Fibroblast of the aortic adventitia (primary cell): Measurements from ENCODE around the gene ART4. TPM values are rescaled to one million over a fixed set of nuclear protein-coding genes. Genes with fewer than 3 reads are reported as not detected.
A peak's percentile ranks its signal among the peaks of the same experiment; 100 is the strongest.

Experiments
- DNase-seq: peaks from one replicate; pipeline ENCODE4 v3.0.0-alpha.2; 2010; ENCODE audit warnings: low read depth
- H3K4me3 ChIP-seq: 2 replicates; pipeline ENCODE4 v1.5.1; 2011; ENCODE audit warnings: low read depth, mild to moderate bottlenecking, control low read depth, low read length, moderate library complexity
- CTCF ChIP-seq: IDR thresholded peaks from 2 replicates; pipeline ENCODE4 v1.5.1; 2011; ENCODE audit warnings: mild to moderate bottlenecking, low read length, control low read depth, inconsistent platforms; ENCODE audit not compliant: insufficient read depth
- total RNA-seq: library from RNA; depleted of rRNA; stranded (reverse); fragments of >200 nt; gene quantifications from 2 replicates; pipeline ENCODE4 v1.2.3, GENCODE V29; 2012; ENCODE audit warnings: low replicate concordance

ART4 gene
- total RNA-seq, 1 donor = 0.36 TPM

DNA sequence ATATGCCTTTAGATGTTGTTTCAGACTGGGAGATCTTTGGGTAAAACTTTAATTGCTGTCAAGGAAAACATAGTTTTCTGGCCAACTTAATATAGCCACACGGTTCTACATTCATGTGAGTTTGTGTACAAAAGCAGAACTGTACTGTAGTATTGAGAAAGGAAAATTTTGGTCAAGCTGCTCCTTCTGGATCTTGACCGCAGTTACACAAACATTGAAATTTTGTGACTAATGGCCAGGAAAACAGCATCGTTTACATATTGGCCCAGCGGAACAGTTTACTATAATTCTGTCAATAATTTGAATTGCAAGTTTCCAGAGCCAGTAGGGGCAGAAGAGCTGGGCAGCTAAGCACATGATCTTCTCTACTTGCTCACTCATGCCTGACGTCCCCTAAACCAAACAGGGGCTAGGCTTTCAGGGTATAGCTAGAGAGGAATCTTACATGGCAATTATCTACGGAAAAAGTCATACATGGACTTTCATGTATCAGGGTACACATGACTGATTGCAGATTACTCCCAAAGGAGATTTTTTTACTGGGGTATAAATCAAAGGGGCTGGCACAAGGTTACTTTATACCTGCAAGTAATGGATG lies 11.4 kb upstream of the ART4 start:
- H3K4me3 ChIP-seq = no peak overlapping the region
- DNase-seq = peak; percentile 52
- TF ChIP-seq CTCF = no peak

- DNase-seq = peak; percentile 45
- no peak for TF ChIP-seq CTCF
- no peak overlapping the region for H3K4me3 ChIP-seq
These were observed 10.6 kb upstream of the ART4 start for GRCh38 chr12:14853961-14854360.

DNA sequence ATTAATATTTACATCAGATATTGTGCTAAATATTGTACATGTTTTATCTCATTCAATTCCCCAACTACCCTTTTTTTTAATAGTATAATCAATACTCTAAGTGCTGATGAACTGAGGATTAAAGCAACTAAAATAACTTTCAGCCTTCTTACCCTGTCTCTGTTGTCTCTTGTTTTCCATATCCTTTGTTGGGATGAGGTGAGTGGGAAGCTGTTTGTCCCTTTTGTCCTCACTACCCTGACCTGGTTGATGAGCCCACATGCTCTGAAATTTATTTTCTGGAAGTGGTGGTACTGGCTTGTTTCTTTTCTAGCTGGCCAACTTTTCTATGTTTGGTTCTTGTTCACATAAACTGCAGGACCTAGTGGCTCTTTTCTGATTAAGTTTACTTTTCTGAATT lies 9.6 kb upstream of the ART4 start:
- H3K4me3 ChIP-seq = no peak overlapping the region
- DNase-seq = no peak
- no peak for TF ChIP-seq CTCF

- no peak for DNase-seq
- TF ChIP-seq CTCF = no peak
- no peak overlapping the region for H3K4me3 ChIP-seq
These were observed 7.8 kb upstream of the ART4 start for GRCh38 chr12:14850929-14851663.

- no peak for TF ChIP-seq CTCF
- peak; percentile 85 for DNase-seq
- H3K4me3 ChIP-seq = no peak overlapping the region
These were observed 6.3 kb upstream of the ART4 start for GRCh38 chr12:14849661-14850060.

DNA sequence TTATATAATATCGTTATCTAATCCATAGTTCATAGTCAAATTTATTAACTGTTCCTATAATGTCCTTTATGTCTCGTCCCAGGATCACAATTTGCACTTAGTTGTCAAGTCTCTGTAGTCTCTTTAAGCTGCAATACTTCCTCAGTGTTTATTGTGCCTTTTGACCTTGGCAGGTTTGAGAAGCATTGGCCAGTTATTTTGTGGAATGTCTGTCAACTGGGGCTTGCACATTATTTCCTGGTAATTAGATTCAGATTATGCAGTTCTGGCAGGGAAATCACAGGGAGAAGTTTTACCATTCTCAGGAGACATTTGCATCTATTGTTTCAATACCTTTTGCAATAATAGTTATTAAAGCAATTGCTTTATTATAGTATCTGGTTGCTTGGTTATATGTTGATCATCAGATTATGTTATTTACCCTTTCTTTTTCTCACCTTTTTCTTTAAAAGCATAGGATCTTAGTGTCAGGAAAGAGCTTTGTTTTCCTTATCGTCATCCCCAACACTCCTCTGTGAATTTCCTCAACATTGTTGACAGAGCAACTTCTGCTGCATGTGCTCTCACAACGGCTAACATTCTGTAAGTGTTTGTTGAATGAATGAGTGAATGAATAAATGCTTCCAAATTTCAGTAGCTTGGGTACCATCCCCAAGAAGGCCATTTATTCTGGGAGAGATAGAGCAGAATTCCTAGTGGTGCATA lies 3.7 kb upstream of the ART4 start:
- no peak overlapping the region for H3K4me3 ChIP-seq
- TF ChIP-seq CTCF = no peak
- peak; percentile 73 for DNase-seq
